HG02571 (cell line): Measurements from ENCODE around the gene TEX10.
"Not testable (repeated sequence)": the region's sequence is repeated elsewhere in the genome, so short reads cannot be mapped to it uniquely, and the experiment has no call there.

Experiments
- ATAC-seq: cut with Tn5 transposase; IDR thresholded peaks from one replicate; pipeline ENCODE4 v1.9.1; 2021; ENCODE audit warnings: mild to moderate bottlenecking, moderate library complexity; ENCODE audit not compliant: unreplicated experiment

TEX10 gene

DNA sequence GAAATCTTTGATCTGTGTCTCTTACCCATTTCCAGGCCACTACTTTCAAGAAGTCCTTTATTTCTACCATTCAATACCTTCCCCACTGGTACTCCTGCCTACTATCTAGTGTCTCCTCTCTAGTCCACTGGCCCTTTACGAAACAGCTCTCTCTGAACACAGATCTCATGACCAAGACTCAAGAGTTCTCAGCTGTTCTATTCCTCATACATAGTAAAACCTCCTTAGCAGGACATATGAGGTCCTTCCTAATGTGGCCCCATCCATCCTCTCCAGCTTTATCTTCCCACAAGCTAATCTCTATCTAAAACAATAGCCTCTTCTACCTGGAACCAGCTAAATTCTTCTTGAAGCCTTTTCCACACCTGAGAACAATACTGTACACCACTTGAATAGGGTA lies 2.6 kb downstream of the TEX10 start:
- ATAC-seq: no peak

GRCh38 chr9:100346836-100347235 lies 5.9 kb downstream of the TEX10 start:
- ATAC-seq: no peak

GRCh38 chr9:100341889-100342288 lies 10.9 kb downstream of the TEX10 start:
- no peak for ATAC-seq

DNA sequence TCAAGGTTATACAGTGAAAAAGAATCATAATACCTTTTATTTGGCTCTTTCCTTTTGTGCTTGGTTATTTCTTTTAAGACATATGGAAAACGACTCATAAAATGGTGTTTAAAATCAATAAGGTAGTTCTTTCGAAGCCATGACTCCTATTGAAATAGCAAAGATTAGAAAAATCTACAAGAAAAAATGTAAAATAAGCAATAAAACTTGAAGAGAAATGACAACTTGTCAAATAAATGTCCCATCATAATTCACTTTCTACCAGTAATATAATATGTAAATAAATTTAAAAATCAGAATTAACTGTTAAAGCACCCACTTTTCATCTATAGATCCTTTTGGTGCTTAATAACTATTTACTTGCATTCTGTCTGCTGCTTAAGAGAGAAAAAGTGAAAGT lies 12.5 kb downstream of the TEX10 start:
- no peak for ATAC-seq

- ATAC-seq: not testable (repeated sequence)
Measured at GRCh38 chr9:100338736-100339135, 14.0 kb downstream of the TEX10 start.

DNA sequence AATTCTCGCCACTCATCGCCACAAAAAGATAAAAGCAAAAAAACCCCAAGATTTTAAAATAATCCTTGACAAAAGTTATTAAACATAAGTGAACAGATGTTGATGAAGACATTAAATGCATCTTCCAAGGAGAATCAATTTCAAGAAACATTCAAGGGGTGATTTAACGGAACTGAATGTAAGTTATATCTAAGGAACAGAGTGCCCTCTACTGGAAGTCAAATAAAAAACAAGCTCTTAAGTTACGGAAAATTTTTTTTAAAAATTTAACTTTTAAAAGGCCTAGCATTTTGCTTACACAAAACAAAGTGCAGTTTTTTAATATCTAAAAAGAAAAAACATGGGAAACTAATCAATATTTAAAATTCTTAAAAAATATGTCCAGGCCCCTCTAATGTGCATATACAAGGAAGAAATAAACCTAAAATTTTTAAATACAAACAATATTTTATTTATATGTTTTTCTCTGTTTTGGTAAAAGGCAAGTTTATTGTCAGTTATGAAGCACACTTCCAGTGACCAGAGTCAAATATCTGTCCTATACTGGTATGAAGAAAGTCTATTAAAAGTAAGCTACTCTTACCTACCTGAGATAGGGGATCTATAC lies 28.0 kb downstream of the TEX10 start:
- ATAC-seq: no peak

DNA sequence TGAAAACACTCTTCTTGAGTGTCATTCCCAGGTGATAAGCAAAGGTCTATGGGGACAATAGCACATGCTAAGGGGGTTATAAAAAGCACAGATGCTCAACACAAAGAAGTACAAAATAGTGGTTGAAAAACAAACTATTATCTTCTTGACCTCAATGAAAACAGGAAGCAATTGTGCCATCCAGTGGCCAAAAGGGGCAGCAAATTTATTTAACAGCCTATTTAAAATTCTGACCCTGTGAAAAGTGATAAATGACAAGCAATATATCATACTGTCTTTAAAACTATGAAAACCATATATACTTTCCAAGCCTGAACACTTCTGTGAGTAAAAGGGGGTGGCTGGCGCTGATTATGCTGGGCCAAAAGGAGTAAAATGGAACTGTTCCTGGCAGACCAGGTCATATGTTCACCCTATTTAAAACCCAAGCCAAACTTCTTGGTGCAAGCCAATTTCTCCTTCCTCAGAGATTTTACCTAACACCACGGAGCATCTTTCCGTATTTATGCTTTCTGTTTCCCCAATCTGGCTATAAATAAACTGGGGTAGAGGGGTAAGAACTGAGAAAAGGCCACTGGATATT lies 29.7 kb downstream of the TEX10 start:
- ATAC-seq: no peak

GRCh38 chr9:100317706-100318105 lies 35.0 kb downstream of the TEX10 start:
- ATAC-seq: no peak

DNA sequence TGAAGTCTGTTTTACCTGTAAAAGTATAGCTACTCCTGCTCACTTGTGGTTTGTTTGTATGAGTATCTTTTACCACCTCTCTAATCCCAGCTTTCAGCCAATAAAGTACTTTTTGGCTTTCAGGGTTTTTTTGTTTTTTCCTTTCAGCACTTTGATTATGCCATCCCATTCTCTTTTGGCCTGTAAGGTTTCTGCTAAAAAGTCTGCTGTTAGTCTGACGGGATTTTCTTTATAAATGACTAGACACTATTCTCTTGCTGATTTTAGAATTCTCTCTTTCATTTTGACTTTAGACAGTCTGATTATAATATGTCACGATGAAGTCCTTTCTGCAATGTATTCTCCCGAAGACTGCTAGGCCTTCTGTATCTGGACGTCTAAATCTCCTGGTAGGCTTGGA lies 37.2 kb downstream of the TEX10 start:
- no peak for ATAC-seq

DNA sequence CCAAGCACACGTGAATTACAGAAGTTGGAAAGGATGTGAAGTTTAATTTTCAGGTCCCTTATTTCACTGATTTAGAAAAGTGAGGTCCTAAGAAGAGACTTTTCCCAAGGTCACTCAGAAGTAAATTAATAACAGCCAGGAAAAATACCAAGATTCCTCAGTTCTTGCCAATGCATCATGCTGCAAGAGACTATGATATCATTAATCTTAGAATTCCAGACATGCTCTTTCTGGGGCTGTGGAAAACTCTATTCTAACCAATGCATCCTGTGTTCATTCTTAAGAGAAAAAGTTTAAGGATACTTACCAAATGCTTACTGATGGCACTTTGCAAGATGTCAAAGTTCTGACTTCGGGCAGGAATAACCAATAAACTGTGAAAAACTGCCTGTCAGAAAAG lies 42.8 kb downstream of the TEX10 start:
- ATAC-seq: no peak

DNA sequence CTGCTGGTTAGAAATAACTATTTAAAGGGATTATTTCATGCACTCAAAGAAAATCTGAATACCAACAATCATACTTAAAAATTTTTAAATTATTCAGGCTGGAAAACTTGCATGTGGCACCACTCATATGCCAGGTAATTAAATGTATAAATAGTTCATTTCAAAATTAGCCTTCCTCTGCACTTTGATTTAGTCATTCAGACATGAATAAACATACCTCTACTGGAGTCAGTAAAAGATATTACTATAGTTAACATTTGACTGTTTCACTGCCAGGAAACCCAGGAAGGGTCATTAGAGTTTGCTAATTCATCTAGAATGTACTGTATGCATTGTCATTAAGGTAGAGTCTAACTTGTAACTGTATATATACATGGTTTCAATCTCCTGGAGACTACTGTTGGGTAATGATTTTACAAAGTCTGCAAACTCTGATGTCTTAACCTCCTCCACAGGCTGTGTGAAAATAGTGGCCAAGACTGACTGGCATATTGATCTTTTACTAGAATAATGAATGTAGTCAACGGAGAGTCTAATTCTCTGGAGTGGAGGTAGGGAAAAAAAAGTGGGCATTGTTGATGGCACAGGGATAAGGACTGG lies 43.7 kb downstream of the TEX10 start:
- no peak for ATAC-seq

GRCh38 chr9:100307080-100307479 lies 45.7 kb downstream of the TEX10 start:
- no peak for ATAC-seq

- ATAC-seq: no peak
Measured at GRCh38 chr9:100306283-100306682, 46.5 kb downstream of the TEX10 start.

GRCh38 chr9:100303747-100304146 lies 49.0 kb downstream of the TEX10 start:
- ATAC-seq: no peak

GRCh38 chr9:100298378-100298777 lies 54.4 kb downstream of the TEX10 start:
- no peak for ATAC-seq

DNA sequence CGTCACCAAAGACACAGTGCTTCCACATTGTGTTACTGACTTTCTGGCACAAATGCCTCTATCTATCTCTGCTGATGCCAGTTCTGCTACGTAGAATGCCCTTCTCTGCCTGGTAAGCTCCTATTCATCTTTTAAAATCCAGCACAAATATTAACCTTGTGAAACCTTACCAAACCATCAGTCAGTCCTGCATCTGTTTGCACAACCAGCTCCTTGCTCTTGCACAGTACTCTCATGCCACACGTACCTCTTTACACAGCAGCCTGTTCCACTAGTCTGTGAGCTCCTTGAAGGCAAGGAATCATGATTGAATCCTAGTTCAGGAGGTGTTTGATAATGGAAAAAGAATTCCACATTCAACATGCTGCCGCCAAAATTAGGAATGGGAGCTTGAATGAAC lies 56.3 kb downstream of the TEX10 start:
- no peak for ATAC-seq

GRCh38 chr9:100295240-100295639 lies 57.5 kb downstream of the TEX10 start:
- no peak for ATAC-seq

DNA sequence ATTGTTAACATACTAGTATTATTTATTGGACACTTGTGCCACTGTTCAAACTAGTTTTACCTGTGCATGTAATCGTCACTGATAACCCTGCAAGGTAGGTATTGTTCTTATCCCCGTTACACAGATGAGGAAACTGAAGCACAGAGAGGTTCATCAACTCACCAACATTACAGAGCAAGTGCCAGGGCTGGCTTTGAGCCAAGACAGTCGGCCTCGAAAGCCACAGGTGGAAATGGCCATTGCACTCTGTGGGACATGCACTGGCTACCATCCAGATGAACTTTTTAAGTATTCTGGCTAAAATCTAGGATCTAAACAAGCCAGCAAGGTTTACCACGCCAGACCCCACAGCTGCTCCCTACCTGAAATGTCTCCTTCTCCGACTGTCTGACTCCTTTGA lies 57.9 kb downstream of the TEX10 start:
- ATAC-seq: no peak

DNA sequence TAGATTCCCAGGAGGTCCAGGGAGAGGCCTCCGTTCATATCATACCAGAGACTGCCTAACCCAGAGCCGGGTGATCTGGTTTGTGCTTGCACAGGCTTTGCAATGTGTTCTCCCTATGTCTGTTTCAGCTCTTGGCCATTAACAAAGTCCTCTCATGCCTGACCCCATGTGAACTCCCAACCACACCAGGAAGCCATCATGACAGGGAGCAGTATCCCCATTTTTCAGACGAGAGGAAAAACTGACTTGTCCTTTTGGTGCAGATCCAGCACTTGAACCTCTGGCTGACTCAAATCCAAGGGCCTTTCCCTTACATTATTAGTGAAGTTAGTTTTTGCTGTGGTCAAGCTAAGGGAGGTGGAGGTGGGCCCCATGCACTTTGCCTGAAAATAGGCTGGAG lies 58.4 kb downstream of the TEX10 start:
- ATAC-seq: no peak

- no peak for ATAC-seq
Measured at GRCh38 chr9:100292414-100292813, 60.3 kb downstream of the TEX10 start.

DNA sequence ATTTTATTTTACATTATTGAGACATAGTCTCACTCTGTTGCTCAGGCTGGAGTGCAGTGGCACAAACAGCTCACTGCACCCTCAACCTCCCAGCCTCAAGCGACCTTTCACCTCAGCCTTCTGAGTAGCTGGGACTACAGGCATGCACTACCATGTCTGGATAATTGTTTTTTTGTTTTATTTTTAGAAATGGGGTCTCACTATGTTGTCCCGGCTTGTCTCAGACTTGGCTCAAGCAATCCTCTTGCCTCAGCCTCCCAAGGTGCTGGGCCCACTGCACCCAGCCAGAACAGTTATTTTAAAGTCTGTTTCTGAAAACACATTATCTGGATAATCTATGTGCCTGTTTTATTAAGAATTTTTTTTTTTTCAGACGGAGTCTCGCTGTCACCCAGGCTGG lies 62.0 kb downstream of the TEX10 start:
- ATAC-seq: no peak

- ATAC-seq: no peak
Measured at GRCh38 chr9:100287186-100287585, 65.6 kb downstream of the TEX10 start.

DNA sequence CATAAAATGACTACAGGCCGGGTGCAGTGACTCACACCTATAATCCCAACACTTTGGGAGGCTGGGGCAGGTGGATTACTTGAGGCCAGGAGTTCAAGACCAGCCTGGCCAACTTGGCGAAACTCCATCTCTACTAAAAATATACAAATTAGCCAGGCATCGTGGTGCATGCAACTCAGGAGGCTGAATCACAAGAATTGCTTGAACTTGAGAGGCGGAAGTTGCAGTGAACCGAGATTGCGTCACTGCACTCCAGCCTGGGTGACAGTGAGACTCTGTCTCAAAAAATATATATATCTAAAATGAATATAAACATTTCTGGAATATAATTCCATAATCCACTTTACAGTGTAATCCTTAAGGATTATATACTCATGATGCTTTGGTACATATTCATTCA lies 66.5 kb downstream of the TEX10 start:
- ATAC-seq: no peak
